GM23338 (cell line): Measurements from ENCODE around the gene CHKB. TPM values are rescaled to one million over a fixed set of nuclear protein-coding genes. Genes with fewer than 3 reads are reported as not detected.

Experiments
- ATAC-seq: fragments of 200-7000 bp; cut with Tn5 transposase; 3 replicates; pipeline ENCODE4 v1.9.1; 2020
- DNase-seq: peaks from one replicate; pipeline ENCODE4 v3.0.0-alpha.2; 2015; ENCODE audit warnings: low spot score
- H2AFZ ChIP-seq: fragments of 200-600 bp; sonication (generic); 2 replicates; pipeline ENCODE4 v1.8.0; 2016; ENCODE audit warnings: antibody characterized with exemption, mild to moderate bottlenecking, moderate library complexity
- H3F3A ChIP-seq: fragments of 200-600 bp; sonication (generic); replicated peaks from 2 replicates; pipeline ENCODE4 v1.8.0; 2017; ENCODE audit warnings: antibody characterized with exemption, mixed run types, low read depth
- H3K27ac ChIP-seq: fragments of 200-600 bp; sonication (generic); 2 replicates; pipeline ENCODE4 v1.6.1; 2016; ENCODE audit warnings: low read depth
- H3K27me3 ChIP-seq: fragments of 200-600 bp; sonication (generic); 2 replicates; pipeline ENCODE4 v1.8.0; 2016; ENCODE audit warnings: mild to moderate bottlenecking, mixed run types, moderate library complexity; ENCODE audit not compliant: insufficient read depth
- H3K36me3 ChIP-seq: fragments of 200-600 bp; sonication (generic); 2 replicates; pipeline ENCODE4 v1.8.0; 2016; ENCODE audit warnings: mild to moderate bottlenecking; ENCODE audit not compliant: insufficient read depth
- H3K4me1 ChIP-seq: fragments of 200-600 bp; sonication (generic); 2 replicates; pipeline ENCODE4 v1.8.0; 2016; ENCODE audit warnings: mild to moderate bottlenecking, moderate library complexity; ENCODE audit not compliant: insufficient read depth
- H3K4me2 ChIP-seq: fragments of 200-600 bp; sonication (generic); 2 replicates; pipeline ENCODE4 v1.7.1; 2017; ENCODE audit warnings: mixed run types
- H3K4me3 ChIP-seq: fragments of 200-600 bp; sonication (generic); 2 replicates; pipeline ENCODE4 v1.6.1; 2016; ENCODE audit warnings: mixed run types
- H3K79me2 ChIP-seq: fragments of 200-600 bp; sonication (generic); replicated peaks from 2 replicates; pipeline ENCODE4 v1.8.0; 2017; ENCODE audit warnings: mild to moderate bottlenecking; ENCODE audit not compliant: insufficient read depth
- H3K9me2 ChIP-seq: fragments of 200-600 bp; sonication (generic); 2 replicates; pipeline ENCODE4 v1.8.0; 2017; ENCODE audit not compliant: insufficient read depth
- H4K20me1 ChIP-seq: fragments of 200-600 bp; sonication (generic); replicated peaks from 2 replicates; pipeline ENCODE4 v1.8.0; 2017; ENCODE audit warnings: mild to moderate bottlenecking; ENCODE audit not compliant: insufficient read depth
- H3K27ac Mint-ChIP-seq: 2 replicates; pipeline ENCODE4 v1.8.0; 2020; ENCODE audit warnings: inconsistent platforms, mild to moderate bottlenecking, moderate library complexity, mixed read lengths
- H3K27me3 Mint-ChIP-seq: 3 replicates; pipeline ENCODE4 v1.8.0; 2022; ENCODE audit warnings: low read depth, mild to moderate bottlenecking, moderate library complexity, mixed read lengths, inconsistent platforms; ENCODE audit not compliant: insufficient read depth, poor library complexity
- H3K36me3 Mint-ChIP-seq: 3 replicates; pipeline ENCODE4 v1.8.0; 2021; ENCODE audit warnings: low read depth, mild to moderate bottlenecking, inconsistent platforms, moderate library complexity, mixed read lengths
- H3K4me1 Mint-ChIP-seq: 3 replicates; pipeline ENCODE4 v1.8.0; 2020; ENCODE audit warnings: mild to moderate bottlenecking, inconsistent platforms, mixed read lengths
- H3K4me3 Mint-ChIP-seq: 3 replicates; pipeline ENCODE4 v1.8.0; 2021; ENCODE audit warnings: moderate library complexity, mild to moderate bottlenecking, inconsistent platforms, mixed read lengths
- H3K9me3 Mint-ChIP-seq: 3 replicates; pipeline ENCODE4 v1.8.0; 2020; ENCODE audit warnings: moderate library complexity, mild to moderate bottlenecking, inconsistent platforms, mixed read lengths
- CREB1 ChIP-seq: fragments of 250-450 bp; sonication (Bioruptor Pico); IDR thresholded peaks from 2 replicates; pipeline ENCODE4 v1.5.0; 2020; ENCODE audit warnings: low read depth, mild to moderate bottlenecking, moderate library complexity
- EZH2 ChIP-seq: fragments of 200-600 bp; sonication (generic); IDR thresholded peaks from one replicate; pipeline ENCODE4 v1.8.0; 2017; ENCODE audit warnings: antibody characterized with exemption, mild to moderate bottlenecking, low read depth; ENCODE audit not compliant: unreplicated experiment
- JUNB ChIP-seq: IDR thresholded peaks from one replicate; pipeline ENCODE4 v1.6.1; 2016; ENCODE audit warnings: antibody characterized with exemption; ENCODE audit not compliant: unreplicated experiment
- NANOG ChIP-seq: IDR thresholded peaks from 2 replicates; pipeline ENCODE4 v1.6.1; 2016; ENCODE audit warnings: antibody characterized with exemption, borderline replicate concordance
- POLR2AphosphoS5 ChIP-seq: IDR thresholded peaks from 2 replicates; pipeline ENCODE4 v1.6.1; 2016; ENCODE audit warnings: antibody characterized with exemption, low read depth
- STAT1 ChIP-seq: IDR thresholded peaks from one replicate; pipeline ENCODE4 v1.6.1; 2016; ENCODE audit warnings: antibody characterized with exemption; ENCODE audit not compliant: unreplicated experiment
- ZNF114 ChIP-seq: fragments of 250-450 bp; sonication (Bioruptor Pico); IDR thresholded peaks from 2 replicates; pipeline ENCODE4 v1.5.0; 2020; ENCODE audit warnings: mild to moderate bottlenecking, moderate library complexity
- ZNF331 ChIP-seq: fragments of 250-450 bp; sonication (Bioruptor Pico); IDR thresholded peaks from 2 replicates; pipeline ENCODE4 v1.5.0; 2020; ENCODE audit warnings: low read depth, mild to moderate bottlenecking, moderate library complexity
- polyA plus RNA-seq: library from polyadenylated mRNA; unstranded; fragments of >200 nt; fragmentation: Nextera tagmentation; extraction: Ambion mirVana; gene quantifications from 2 replicates; pipeline ENCODE4 v1.2.1, GENCODE V29; 2016
- total RNA-seq: library from RNA; depleted of rRNA; stranded (reverse); fragments of >200 nt; shearing (Covaris generic); gene quantifications from 2 replicates; pipeline ENCODE4 v1.2.3, GENCODE V29; 2014
- TF ChIP-seq, protein P1 (sequence below): IDR thresholded peaks from one replicate; pipeline ENCODE4 v1.6.1; 2018; ENCODE audit warnings: antibody characterized with exemption; ENCODE audit not compliant: unreplicated experiment
- TF ChIP-seq, protein P2 (sequence below), 2 experiments: fragments of 200-600 bp in 1 of 2; sonication (generic) in 1 of 2; conservative IDR thresholded peaks; 2 replicates each; pipeline versions ENCODE4 v1.5.1 to v1.6.1; 2016 to 2017; ENCODE audit warnings: antibody characterized with exemption in 2 of 2, low read depth in 2 of 2, mild to moderate bottlenecking in 2 of 2, moderate library complexity in 1 of 2

CHKB gene
- total and polyA plus RNA-seq, 2 experiments from 2014 or later: 51.2 to 61.6 TPM

DNA sequence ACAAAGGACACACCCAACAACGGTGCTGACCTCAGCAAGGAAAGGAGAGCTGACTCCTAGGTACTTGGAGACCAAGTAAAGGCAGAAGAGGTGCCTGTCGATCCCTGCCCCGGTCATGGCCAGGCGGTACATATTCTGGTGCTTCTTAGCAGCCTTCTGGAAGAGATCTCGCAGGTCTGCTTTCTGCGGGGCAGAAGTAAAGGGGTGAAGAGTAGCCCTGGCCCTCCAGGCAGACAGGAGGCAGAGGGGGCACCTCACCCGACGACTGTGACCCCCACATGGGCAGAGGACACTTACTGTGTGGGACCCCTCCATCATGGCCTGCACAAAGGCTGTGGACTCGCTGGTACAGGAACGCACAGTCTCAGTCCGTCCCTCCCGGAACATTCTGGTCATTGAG is 11.8 kb downstream of the CHKB start:
- TF ChIP-seq ZNF114 (CRISPR knock-in tag): no peak
- TF ChIP-seq, protein P1, sequence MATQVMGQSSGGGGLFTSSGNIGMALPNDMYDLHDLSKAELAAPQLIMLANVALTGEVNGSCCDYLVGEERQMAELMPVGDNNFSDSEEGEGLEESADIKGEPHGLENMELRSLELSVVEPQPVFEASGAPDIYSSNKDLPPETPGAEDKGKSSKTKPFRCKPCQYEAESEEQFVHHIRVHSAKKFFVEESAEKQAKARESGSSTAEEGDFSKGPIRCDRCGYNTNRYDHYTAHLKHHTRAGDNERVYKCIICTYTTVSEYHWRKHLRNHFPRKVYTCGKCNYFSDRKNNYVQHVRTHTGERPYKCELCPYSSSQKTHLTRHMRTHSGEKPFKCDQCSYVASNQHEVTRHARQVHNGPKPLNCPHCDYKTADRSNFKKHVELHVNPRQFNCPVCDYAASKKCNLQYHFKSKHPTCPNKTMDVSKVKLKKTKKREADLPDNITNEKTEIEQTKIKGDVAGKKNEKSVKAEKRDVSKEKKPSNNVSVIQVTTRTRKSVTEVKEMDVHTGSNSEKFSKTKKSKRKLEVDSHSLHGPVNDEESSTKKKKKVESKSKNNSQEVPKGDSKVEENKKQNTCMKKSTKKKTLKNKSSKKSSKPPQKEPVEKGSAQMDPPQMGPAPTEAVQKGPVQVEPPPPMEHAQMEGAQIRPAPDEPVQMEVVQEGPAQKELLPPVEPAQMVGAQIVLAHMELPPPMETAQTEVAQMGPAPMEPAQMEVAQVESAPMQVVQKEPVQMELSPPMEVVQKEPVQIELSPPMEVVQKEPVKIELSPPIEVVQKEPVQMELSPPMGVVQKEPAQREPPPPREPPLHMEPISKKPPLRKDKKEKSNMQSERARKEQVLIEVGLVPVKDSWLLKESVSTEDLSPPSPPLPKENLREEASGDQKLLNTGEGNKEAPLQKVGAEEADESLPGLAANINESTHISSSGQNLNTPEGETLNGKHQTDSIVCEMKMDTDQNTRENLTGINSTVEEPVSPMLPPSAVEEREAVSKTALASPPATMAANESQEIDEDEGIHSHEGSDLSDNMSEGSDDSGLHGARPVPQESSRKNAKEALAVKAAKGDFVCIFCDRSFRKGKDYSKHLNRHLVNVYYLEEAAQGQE: no peak
- TF ChIP-seq JUNB: no peak
- TF ChIP-seq NANOG: no peak
- TF ChIP-seq STAT1: no peak
- no peak for TF ChIP-seq CREB1 (CRISPR knock-in tag)
- no peak for TF ChIP-seq EZH2
- TF ChIP-seq, protein P2, sequence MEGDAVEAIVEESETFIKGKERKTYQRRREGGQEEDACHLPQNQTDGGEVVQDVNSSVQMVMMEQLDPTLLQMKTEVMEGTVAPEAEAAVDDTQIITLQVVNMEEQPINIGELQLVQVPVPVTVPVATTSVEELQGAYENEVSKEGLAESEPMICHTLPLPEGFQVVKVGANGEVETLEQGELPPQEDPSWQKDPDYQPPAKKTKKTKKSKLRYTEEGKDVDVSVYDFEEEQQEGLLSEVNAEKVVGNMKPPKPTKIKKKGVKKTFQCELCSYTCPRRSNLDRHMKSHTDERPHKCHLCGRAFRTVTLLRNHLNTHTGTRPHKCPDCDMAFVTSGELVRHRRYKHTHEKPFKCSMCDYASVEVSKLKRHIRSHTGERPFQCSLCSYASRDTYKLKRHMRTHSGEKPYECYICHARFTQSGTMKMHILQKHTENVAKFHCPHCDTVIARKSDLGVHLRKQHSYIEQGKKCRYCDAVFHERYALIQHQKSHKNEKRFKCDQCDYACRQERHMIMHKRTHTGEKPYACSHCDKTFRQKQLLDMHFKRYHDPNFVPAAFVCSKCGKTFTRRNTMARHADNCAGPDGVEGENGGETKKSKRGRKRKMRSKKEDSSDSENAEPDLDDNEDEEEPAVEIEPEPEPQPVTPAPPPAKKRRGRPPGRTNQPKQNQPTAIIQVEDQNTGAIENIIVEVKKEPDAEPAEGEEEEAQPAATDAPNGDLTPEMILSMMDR (conservative IDR thresholded peaks at IDR 0.05; ENCODE audit: low read depth in 2 of 2): no peak
- TF ChIP-seq ZNF331 (CRISPR knock-in tag): no peak
- H3K9me3 Mint-ChIP-seq: no peaks in the 10 kb centered on the region
- H3K27ac Mint-ChIP-seq: no peak overlapping the region
- peaks cover 44% of the 10 kb centered on the region for H3K36me3 Mint-ChIP-seq
- Histone ChIP-seq H4K20me1 (no peaks in the 10 kb centered on the region), H3K27ac (no peak overlapping the region), H3K4me3 (no peak overlapping the region), H3K4me2 (no peak overlapping the region), H3K4me1 (no peaks in the 10 kb centered on the region), H3F3A (no peaks in the 10 kb centered on the region), H2AFZ (no peak overlapping the region), H3K9me2 (no peaks in the 10 kb centered on the region), H3K36me3 (no peaks in the 10 kb centered on the region), H3K27me3 (no peaks in the 10 kb centered on the region), H3K79me2 (no peaks in the 10 kb centered on the region)
- ATAC-seq (no peak), DNase-seq (no peak)
- H3K4me3 Mint-ChIP-seq: no peak overlapping the region; the same call in 2 of the 3 replicates
- peaks cover 5% of the 10 kb centered on the region for H3K27me3 Mint-ChIP-seq
- no peaks in the 10 kb centered on the region for H3K4me1 Mint-ChIP-seq

DNA sequence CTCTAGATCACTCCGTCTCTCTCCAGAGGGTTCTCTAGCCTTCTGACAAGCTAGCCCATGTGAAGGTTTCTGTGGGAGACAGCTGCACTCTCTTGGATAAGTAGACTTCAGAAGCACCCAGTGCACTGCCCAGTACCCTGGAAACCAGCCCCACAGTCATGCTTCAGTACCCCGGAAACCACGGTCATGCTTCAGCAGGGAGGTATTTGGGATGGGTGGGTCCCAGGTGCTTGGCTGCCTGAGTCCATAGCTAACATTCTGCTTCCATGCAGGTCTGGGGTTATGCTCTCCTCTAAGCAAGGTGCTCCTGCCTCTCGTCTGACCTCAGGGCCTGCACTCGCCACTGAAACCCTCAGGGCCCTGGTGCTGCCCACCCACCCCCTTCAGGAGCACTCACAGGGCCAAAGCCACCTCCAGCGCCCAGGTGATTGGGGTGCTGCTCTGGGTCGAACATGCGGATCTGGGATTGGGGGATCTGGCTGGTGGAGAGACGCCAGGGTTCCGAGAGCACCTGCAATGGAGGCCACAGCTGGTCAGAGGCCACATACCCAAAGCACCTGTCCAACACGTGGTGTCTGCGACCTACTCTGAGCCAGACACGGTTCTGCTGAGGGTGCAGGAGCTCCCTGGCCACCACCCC is 12.6 kb downstream of the CHKB start:
- H3K4me3 Mint-ChIP-seq: no peak overlapping the region
- Histone ChIP-seq H3K36me3 (no peaks in the 10 kb centered on the region), H3F3A (no peaks in the 10 kb centered on the region), H3K4me3 (no peak overlapping the region), H2AFZ (no peak overlapping the region), H3K4me2 (no peak overlapping the region), H3K4me1 (no peaks in the 10 kb centered on the region), H3K79me2 (no peaks in the 10 kb centered on the region), H3K27ac (no peak overlapping the region), H3K27me3 (no peaks in the 10 kb centered on the region), H3K9me2 (no peaks in the 10 kb centered on the region), H4K20me1 (no peaks in the 10 kb centered on the region)
- H3K27ac Mint-ChIP-seq: no peak overlapping the region
- peaks cover 5% of the 10 kb centered on the region for H3K27me3 Mint-ChIP-seq
- no peaks in the 10 kb centered on the region for H3K9me3 Mint-ChIP-seq
- ATAC-seq: no peak
- no peak for DNase-seq
- peaks cover 42% of the 10 kb centered on the region for H3K36me3 Mint-ChIP-seq
- H3K4me1 Mint-ChIP-seq: no peaks in the 10 kb centered on the region
- TF ChIP-seq ZNF331 (CRISPR knock-in tag) (no peak), ZNF114 (CRISPR knock-in tag) (no peak), POLR2AphosphoS5 (no peak)
- TF ChIP-seq, protein P2 (conservative IDR thresholded peaks at IDR 0.05; ENCODE audit: low read depth in 2 of 2): no peak
